ENCODE data around the gene ZNF532. TPM values are rescaled to one million over a fixed set of nuclear protein-coding genes. Genes with fewer than 3 reads are reported as not detected.

The ZNF532 gene
- total RNA-seq, 1 donor, result 49.6 TPM

- DNase-seq (ENCODE audit: insufficient read length, low spot score, missing footprints), result peak; percentile 81
- H3K27me3 ChIP-seq (ENCODE audit: insufficient read depth, low read length), result no peaks in the 10 kb centered on the region
- no peaks in the 10 kb centered on the region for H4K20me1 ChIP-seq (ENCODE audit: insufficient read depth, low read length)
- H3K79me2 ChIP-seq (ENCODE audit: insufficient read depth, low read length), result no peaks in the 10 kb centered on the region
- no peak overlapping the region for H3K4me3 ChIP-seq (ENCODE audit: insufficient read depth, low read length)
- H3K4me2 ChIP-seq (ENCODE audit: insufficient read depth, low read length), result peak overlapping the region; percentile 58
- H3K9me3 ChIP-seq (ENCODE audit: low read depth, low read length), result no peaks in the 10 kb centered on the region
- H2AFZ ChIP-seq (ENCODE audit: low read length), result no peak overlapping the region
- peak overlapping the region; percentile 82 for H3K27ac ChIP-seq (ENCODE audit: low read depth, low read length)
- peaks cover 62% of the 10 kb centered on the region for H3K4me1 ChIP-seq (ENCODE audit: insufficient read depth, low read length)
- H3K36me3 ChIP-seq (ENCODE audit: insufficient read depth, low read length), result no peaks in the 10 kb centered on the region
- TF ChIP-seq, protein P1, sequence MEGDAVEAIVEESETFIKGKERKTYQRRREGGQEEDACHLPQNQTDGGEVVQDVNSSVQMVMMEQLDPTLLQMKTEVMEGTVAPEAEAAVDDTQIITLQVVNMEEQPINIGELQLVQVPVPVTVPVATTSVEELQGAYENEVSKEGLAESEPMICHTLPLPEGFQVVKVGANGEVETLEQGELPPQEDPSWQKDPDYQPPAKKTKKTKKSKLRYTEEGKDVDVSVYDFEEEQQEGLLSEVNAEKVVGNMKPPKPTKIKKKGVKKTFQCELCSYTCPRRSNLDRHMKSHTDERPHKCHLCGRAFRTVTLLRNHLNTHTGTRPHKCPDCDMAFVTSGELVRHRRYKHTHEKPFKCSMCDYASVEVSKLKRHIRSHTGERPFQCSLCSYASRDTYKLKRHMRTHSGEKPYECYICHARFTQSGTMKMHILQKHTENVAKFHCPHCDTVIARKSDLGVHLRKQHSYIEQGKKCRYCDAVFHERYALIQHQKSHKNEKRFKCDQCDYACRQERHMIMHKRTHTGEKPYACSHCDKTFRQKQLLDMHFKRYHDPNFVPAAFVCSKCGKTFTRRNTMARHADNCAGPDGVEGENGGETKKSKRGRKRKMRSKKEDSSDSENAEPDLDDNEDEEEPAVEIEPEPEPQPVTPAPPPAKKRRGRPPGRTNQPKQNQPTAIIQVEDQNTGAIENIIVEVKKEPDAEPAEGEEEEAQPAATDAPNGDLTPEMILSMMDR (IDR thresholded peaks at IDR 0.05; ENCODE audit: extremely low read depth, low read depth, low read length), result no peak
Observed at GRCh38 chr18:58996131-58996641, 131.5 kb downstream of the ZNF532 start.

DNA sequence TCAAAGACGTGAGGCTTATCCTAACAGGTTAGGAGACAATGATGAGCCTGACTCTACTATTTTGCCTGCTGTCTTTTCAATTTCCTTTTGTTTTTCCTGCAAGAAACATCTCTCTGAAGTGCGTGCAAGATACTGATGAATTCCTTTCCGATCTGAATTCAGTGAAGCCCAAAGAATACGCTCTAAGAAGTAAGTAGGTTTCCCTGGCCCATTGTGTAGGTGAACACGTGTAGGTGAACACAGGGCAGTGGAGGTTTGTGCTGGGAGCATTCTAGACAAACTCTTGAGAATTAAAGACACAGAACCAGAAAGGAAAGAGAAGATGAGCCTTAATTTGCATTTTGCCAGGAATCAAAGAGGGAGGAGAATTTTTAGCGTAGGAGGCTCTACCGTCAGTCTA is 132.0 kb downstream of the ZNF532 start:
- DNase-seq (ENCODE audit: insufficient read length, low spot score, missing footprints), result no peak
- H3K79me2 ChIP-seq (ENCODE audit: insufficient read depth, low read length), result no peaks in the 10 kb centered on the region
- no peak overlapping the region for H2AFZ ChIP-seq (ENCODE audit: low read length)
- no peak overlapping the region for H3K4me3 ChIP-seq (ENCODE audit: insufficient read depth, low read length)
- H3K9me3 ChIP-seq (ENCODE audit: low read depth, low read length), result no peaks in the 10 kb centered on the region
- no peaks in the 10 kb centered on the region for H3K27me3 ChIP-seq (ENCODE audit: insufficient read depth, low read length)
- no peaks in the 10 kb centered on the region for H3K36me3 ChIP-seq (ENCODE audit: insufficient read depth, low read length)
- no peaks in the 10 kb centered on the region for H4K20me1 ChIP-seq (ENCODE audit: insufficient read depth, low read length)
- TF ChIP-seq, protein P1 (IDR thresholded peaks at IDR 0.05; ENCODE audit: extremely low read depth, low read depth, low read length), result no peak
- peaks cover 58% of the 10 kb centered on the region for H3K4me1 ChIP-seq (ENCODE audit: insufficient read depth, low read length)
- H3K4me2 ChIP-seq (ENCODE audit: insufficient read depth, low read length), result peak overlapping the region; percentile 58
- peak overlapping the region; percentile 82 for H3K27ac ChIP-seq (ENCODE audit: low read depth, low read length)

GRCh38 chr18:58997811-58998337 is 133.2 kb downstream of the ZNF532 start:
- no peaks in the 10 kb centered on the region for H3K9me3 ChIP-seq (ENCODE audit: low read depth, low read length)
- no peak overlapping the region for H2AFZ ChIP-seq (ENCODE audit: low read length)
- H3K79me2 ChIP-seq (ENCODE audit: insufficient read depth, low read length), result no peaks in the 10 kb centered on the region
- no peak overlapping the region for H3K4me3 ChIP-seq (ENCODE audit: insufficient read depth, low read length)
- H3K4me2 ChIP-seq (ENCODE audit: insufficient read depth, low read length), result peak overlapping the region; percentile 70
- no peaks in the 10 kb centered on the region for H4K20me1 ChIP-seq (ENCODE audit: insufficient read depth, low read length)
- DNase-seq (ENCODE audit: insufficient read length, low spot score, missing footprints), result no peak
- H3K27me3 ChIP-seq (ENCODE audit: insufficient read depth, low read length), result no peaks in the 10 kb centered on the region
- TF ChIP-seq, protein P1 (IDR thresholded peaks at IDR 0.05; ENCODE audit: extremely low read depth, low read depth, low read length), result no peak
- no peaks in the 10 kb centered on the region for H3K36me3 ChIP-seq (ENCODE audit: insufficient read depth, low read length)
- peak overlapping the region; percentile 82 for H3K27ac ChIP-seq (ENCODE audit: low read depth, low read length)
- H3K4me1 ChIP-seq (ENCODE audit: insufficient read depth, low read length), result peaks cover 49% of the 10 kb centered on the region

- peaks cover 42% of the 10 kb centered on the region for H3K4me1 ChIP-seq (ENCODE audit: insufficient read depth, low read length)
Observed at GRCh38 chr18:58998401-58999203, 133.9 kb downstream of the ZNF532 start.

More at GRCh38 chr18:58998401-58999203, 133.9 kb downstream of the ZNF532 start:
- Histone ChIP-seq H4K20me1 (ENCODE audit: insufficient read depth, low read length) (no peaks in the 10 kb centered on the region), H3K27me3 (ENCODE audit: insufficient read depth, low read length) (no peaks in the 10 kb centered on the region), H3K79me2 (ENCODE audit: insufficient read depth, low read length) (no peaks in the 10 kb centered on the region), H3K9me3 (ENCODE audit: low read depth, low read length) (no peaks in the 10 kb centered on the region), H3K4me2 (ENCODE audit: insufficient read depth, low read length) (peak overlapping the region; percentile 70), H3K27ac (ENCODE audit: low read depth, low read length) (peak overlapping the region; percentile 82), H3K4me3 (ENCODE audit: insufficient read depth, low read length) (peak overlapping the region; percentile 29), H2AFZ (ENCODE audit: low read length) (no peak overlapping the region), H3K36me3 (ENCODE audit: insufficient read depth, low read length) (no peaks in the 10 kb centered on the region)
- TF ChIP-seq, protein P1 (IDR thresholded peaks at IDR 0.05; ENCODE audit: extremely low read depth, low read depth, low read length), result no peak
- peak; percentile 84 for DNase-seq (ENCODE audit: insufficient read length, low spot score, missing footprints)

Data from osteoblast (primary cell).